Transverse colon (tissue), 3 donors: ENCODE measurements around the gene AGBL4.

Experiments
- EP300 ChIP-seq: sonication (generic); formaldehyde crosslinking; IDR thresholded peaks from one replicate; pipeline ENCODE4 v1.6.1; 2017; ENCODE audit warnings: antibody characterized with exemption, low read depth
- POLR2A ChIP-seq: fragments of 450-650 bp; IDR thresholded peaks from one replicate; pipeline ENCODE4 v1.6.1; 2016; ENCODE audit warnings: antibody characterized with exemption, mild to moderate bottlenecking, moderate library complexity
- TF ChIP-seq, protein P1 (sequence below), 5 experiments: fragments of 200-600 bp in 3 of 5; fragments of 450-650 bp in 2 of 5; sonication (generic) in 3 of 5; IDR thresholded peaks; 1 replicate in 2 of 5; 2 replicates in 3 of 5; pipeline ENCODE4 v1.5.1; 2016 to 2017; ENCODE audit warnings: antibody characterized with exemption in 5 of 5, inconsistent platforms in 3 of 5, mild to moderate bottlenecking in 2 of 5, moderate library complexity in 1 of 5

DNA sequence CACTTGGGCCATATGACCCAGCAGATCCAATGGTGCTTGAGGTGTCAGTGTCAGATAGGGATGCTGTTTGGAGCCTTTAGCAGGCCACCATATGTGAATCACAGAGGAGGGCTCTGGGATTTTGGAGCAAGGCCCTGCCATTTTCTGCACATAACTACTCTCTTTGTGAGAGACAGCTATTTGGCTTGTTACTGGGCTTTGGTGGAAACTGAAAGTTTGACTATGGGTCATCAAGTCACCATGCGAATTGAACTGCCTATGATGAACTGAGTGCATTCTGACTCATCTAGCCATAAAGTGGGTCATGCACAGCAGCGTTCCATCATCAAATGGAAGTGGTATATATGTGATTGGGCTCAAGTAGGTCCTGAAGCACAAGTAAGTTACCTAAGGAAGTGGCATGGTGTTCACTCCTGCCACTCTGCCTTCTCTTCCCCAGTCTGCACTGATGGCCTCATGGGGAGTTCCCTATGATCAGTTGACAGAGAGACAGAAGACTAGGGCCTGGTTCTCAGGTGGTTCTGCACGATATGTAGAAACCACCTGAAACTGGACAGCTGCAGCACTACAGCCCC is 447.3 kb downstream of the AGBL4 start:
- TF ChIP-seq, protein P1, sequence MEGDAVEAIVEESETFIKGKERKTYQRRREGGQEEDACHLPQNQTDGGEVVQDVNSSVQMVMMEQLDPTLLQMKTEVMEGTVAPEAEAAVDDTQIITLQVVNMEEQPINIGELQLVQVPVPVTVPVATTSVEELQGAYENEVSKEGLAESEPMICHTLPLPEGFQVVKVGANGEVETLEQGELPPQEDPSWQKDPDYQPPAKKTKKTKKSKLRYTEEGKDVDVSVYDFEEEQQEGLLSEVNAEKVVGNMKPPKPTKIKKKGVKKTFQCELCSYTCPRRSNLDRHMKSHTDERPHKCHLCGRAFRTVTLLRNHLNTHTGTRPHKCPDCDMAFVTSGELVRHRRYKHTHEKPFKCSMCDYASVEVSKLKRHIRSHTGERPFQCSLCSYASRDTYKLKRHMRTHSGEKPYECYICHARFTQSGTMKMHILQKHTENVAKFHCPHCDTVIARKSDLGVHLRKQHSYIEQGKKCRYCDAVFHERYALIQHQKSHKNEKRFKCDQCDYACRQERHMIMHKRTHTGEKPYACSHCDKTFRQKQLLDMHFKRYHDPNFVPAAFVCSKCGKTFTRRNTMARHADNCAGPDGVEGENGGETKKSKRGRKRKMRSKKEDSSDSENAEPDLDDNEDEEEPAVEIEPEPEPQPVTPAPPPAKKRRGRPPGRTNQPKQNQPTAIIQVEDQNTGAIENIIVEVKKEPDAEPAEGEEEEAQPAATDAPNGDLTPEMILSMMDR (IDR thresholded peaks at IDR 0.05), result no peak
- no peak for TF ChIP-seq EP300
- TF ChIP-seq POLR2A, result no peak
